Inflammatory macrophage treated with lipopolysaccharide for 4 hours (primary cell): ENCODE data around the gene IL21R.

Source experiments
- DNase-seq: peaks from one replicate; pipeline ENCODE4 v3.0.0-alpha.2; 2020

The IL21R gene

GRCh38 chr16:27401768-27402568 lies at the start of gene IL21R:
Gene IL21R (plus strand): TSS chr16:27402174. CDS start chr16:27430072, 27,898 bp downstream.
- peak; percentile 81 for DNase-seq

- no peak for DNase-seq
Observed at GRCh38 chr16:27353853-27354252, 48.1 kb upstream of the IL21R start.

- peak; percentile 59 for DNase-seq
Observed at GRCh38 chr16:27355610-27356009, 46.4 kb upstream of the IL21R start.

- no peak for DNase-seq
Observed at GRCh38 chr16:27356794-27357193, 45.2 kb upstream of the IL21R start.

GRCh38 chr16:27359051-27359450 lies 42.9 kb upstream of the IL21R start:
- no peak for DNase-seq

GRCh38 chr16:27359615-27360014 lies 42.4 kb upstream of the IL21R start:
- no peak for DNase-seq

GRCh38 chr16:27361987-27362386 lies 40.0 kb upstream of the IL21R start:
- no peak for DNase-seq

- no peak for DNase-seq
Observed at GRCh38 chr16:27362570-27363245, 39.3 kb upstream of the IL21R start.

GRCh38 chr16:27363246-27363632 lies 38.7 kb upstream of the IL21R start:
- DNase-seq: no peak

- no peak for DNase-seq
Observed at GRCh38 chr16:27363797-27364196, 38.2 kb upstream of the IL21R start.

- no peak for DNase-seq
Observed at GRCh38 chr16:27364493-27365141, 37.4 kb upstream of the IL21R start.

GRCh38 chr16:27365142-27366089 lies 36.6 kb upstream of the IL21R start:
- no peak for DNase-seq

- DNase-seq: no peak
Observed at GRCh38 chr16:27366687-27367460, 35.1 kb upstream of the IL21R start.

GRCh38 chr16:27367461-27368357 lies 34.3 kb upstream of the IL21R start:
- DNase-seq: peak; percentile 90

- DNase-seq: no peak
Observed at GRCh38 chr16:27368358-27368722, 33.6 kb upstream of the IL21R start.

- DNase-seq: no peak
Observed at GRCh38 chr16:27369806-27370205, 32.2 kb upstream of the IL21R start.

- DNase-seq: no peak
Observed at GRCh38 chr16:27370318-27370717, 31.7 kb upstream of the IL21R start.

- DNase-seq: no peak
Observed at GRCh38 chr16:27373312-27373711, 28.7 kb upstream of the IL21R start.

- peak; percentile 80 for DNase-seq
Observed at GRCh38 chr16:27374221-27374803, 27.7 kb upstream of the IL21R start.

GRCh38 chr16:27374804-27375425 lies 27.1 kb upstream of the IL21R start:
- DNase-seq: peak; percentile 82
